BE2C (cell line): Measurements from ENCODE around the gene OR6J1.
"Not testable (repeated sequence)": the region's sequence is repeated elsewhere in the genome, so short reads cannot be mapped to it uniquely, and the experiment has no call there.

ENCODE experiments used
- DNase-seq: peaks from one replicate; pipeline ENCODE4 v3.0.0-alpha.2; 2020
- H3K27me3 ChIP-seq: fragments of 250-450 bp; sonication (Bioruptor Pico); 2 replicates; pipeline ENCODE4 v1.5.1; 2020; ENCODE audit warnings: mild to moderate bottlenecking
- H3K36me3 ChIP-seq: fragments of 250-450 bp; sonication (Bioruptor Pico); 2 replicates; pipeline ENCODE4 v1.5.1; 2020; ENCODE audit warnings: mild to moderate bottlenecking
- H3K4me1 ChIP-seq: fragments of 250-450 bp; sonication (Bioruptor Pico); 2 replicates; pipeline ENCODE4 v1.5.1; 2020
- H3K4me3 ChIP-seq: 2 replicates; pipeline ENCODE4 v1.5.1; 2011; ENCODE audit warnings: low read depth, low read length
- H3K9me3 ChIP-seq: fragments of 250-450 bp; sonication (Bioruptor Pico); 2 replicates; pipeline ENCODE4 v1.5.1; 2020
- TF ChIP-seq, protein P1 (sequence below): IDR thresholded peaks from 2 replicates; pipeline ENCODE4 v1.5.1; 2012; ENCODE audit warnings: mild to moderate bottlenecking, low read depth, low read length

Gene OR6J1

DNA sequence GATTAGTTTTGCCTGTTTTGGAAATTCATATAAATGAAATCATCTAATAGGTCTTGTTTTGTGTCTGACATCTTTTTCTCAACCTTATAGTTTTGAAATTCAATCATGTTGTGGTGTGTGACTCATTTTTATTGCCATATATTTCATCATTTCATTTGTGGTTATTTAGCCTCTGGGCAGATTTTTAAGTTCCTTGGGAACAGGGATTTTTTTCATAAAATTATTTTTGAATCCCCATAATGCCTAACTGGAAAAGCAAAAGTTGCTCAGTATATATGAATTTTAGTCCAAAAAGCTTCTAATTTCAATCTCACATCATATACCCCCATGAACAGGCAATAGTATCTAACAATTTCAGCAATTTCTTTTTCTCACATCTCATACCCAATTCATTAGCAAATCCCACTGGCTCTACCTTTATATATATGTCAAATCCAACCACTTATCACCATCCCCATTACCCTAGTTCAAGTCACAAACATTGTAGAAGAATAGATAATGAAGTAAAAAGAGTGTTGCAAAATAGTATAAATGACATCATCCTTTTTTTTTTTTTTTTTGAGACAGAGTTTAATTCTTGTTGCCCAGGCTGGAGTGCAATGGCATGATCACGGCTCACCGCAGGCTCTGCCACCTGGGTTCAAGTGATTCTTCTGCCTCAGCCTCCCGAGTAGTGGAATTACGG lies 2.6 kb upstream of the OR6J1 start:
- DNase-seq: no peak
- no peaks in the 10 kb centered on the region for H3K9me3 ChIP-seq
- no peak overlapping the region for H3K4me3 ChIP-seq
- H3K36me3 ChIP-seq: no peaks in the 10 kb centered on the region
- no peaks in the 10 kb centered on the region for H3K4me1 ChIP-seq
- TF ChIP-seq, protein P1, sequence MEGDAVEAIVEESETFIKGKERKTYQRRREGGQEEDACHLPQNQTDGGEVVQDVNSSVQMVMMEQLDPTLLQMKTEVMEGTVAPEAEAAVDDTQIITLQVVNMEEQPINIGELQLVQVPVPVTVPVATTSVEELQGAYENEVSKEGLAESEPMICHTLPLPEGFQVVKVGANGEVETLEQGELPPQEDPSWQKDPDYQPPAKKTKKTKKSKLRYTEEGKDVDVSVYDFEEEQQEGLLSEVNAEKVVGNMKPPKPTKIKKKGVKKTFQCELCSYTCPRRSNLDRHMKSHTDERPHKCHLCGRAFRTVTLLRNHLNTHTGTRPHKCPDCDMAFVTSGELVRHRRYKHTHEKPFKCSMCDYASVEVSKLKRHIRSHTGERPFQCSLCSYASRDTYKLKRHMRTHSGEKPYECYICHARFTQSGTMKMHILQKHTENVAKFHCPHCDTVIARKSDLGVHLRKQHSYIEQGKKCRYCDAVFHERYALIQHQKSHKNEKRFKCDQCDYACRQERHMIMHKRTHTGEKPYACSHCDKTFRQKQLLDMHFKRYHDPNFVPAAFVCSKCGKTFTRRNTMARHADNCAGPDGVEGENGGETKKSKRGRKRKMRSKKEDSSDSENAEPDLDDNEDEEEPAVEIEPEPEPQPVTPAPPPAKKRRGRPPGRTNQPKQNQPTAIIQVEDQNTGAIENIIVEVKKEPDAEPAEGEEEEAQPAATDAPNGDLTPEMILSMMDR: no peak
- peaks cover 8% of the 10 kb centered on the region; the same call in 1 of the 2 replicates for H3K27me3 ChIP-seq

DNA sequence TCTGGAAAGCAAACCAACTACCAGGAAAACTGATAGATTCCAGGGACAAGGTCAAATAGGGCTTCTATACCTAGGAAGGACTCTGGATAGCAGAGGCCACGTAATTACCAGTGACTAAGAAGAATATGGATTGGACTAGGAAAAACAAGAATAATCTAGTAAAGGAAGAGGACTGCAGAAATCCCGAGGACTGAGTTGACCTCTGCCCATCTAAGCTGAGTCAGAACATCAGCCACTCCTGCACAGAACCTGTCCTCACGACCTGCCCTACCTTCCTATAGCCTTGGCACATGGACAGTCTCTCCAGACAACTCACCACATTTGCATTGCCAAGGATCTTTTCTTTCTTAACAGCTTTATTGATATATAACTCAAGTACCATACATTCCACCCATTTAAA lies 2.3 kb downstream of the OR6J1 start:
- DNase-seq: no peak
- Histone ChIP-seq H3K27me3 (no peaks in the 10 kb centered on the region; the same call in 1 of the 2 replicates), H3K4me1 (no peaks in the 10 kb centered on the region), H3K9me3 (no peaks in the 10 kb centered on the region), H3K36me3 (no peaks in the 10 kb centered on the region), H3K4me3 (no peak overlapping the region)
- TF ChIP-seq, protein P1: no peak

DNA sequence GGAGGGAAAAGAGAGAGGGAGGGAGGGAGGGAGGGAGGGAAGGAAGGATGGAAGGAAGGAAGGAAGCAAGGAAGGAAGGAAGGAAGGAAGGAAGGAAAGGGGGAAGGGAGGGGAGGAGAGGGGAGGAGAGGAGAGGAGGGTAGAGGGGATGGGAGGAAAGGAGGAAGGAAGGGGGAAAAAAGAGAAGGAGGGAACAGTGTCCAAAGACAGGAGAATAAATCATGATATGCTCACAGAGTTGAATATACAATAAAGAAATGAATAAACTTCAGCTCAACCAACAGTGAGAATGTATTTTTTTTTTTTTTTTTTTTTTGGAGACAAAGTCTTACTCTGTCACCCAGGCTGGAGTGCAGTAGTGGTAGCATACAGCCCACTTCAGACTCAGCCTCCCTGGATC lies 4.0 kb downstream of the OR6J1 start:
- no peaks in the 10 kb centered on the region for H3K4me1 ChIP-seq
- no peaks in the 10 kb centered on the region for H3K36me3 ChIP-seq
- TF ChIP-seq, protein P1: no peak
- H3K4me3 ChIP-seq: no peak overlapping the region
- H3K27me3 ChIP-seq: peaks cover 3% of the 10 kb centered on the region; the same call in 1 of the 2 replicates
- no peaks in the 10 kb centered on the region for H3K9me3 ChIP-seq
- DNase-seq: no peak

GRCh38 chr14:22635980-22636379 lies 8.2 kb downstream of the OR6J1 start:
- H3K9me3 ChIP-seq, H3K4me3 ChIP-seq, H3K4me1 ChIP-seq, DNase-seq, H3K36me3 ChIP-seq: not testable (repeated sequence)
- H3K27me3 ChIP-seq: peaks cover 14% of the 10 kb centered on the region

- Histone ChIP-seq H3K27me3 (peaks cover 22% of the 10 kb centered on the region), H3K9me3 (no peaks in the 10 kb centered on the region), H3K36me3 (no peaks in the 10 kb centered on the region), H3K4me3 (no peak overlapping the region), H3K4me1 (no peaks in the 10 kb centered on the region)
- DNase-seq: no peak
- TF ChIP-seq, protein P1: no peak
Measured at GRCh38 chr14:22634233-22634900, 9.8 kb downstream of the OR6J1 start.

- H3K4me1 ChIP-seq: no peaks in the 10 kb centered on the region
- no peaks in the 10 kb centered on the region for H3K9me3 ChIP-seq
- TF ChIP-seq, protein P1: no peak
- H3K4me3 ChIP-seq: no peak overlapping the region
- H3K27me3 ChIP-seq: peaks cover 51% of the 10 kb centered on the region
- no peaks in the 10 kb centered on the region for H3K36me3 ChIP-seq
- DNase-seq: no peak
Measured at GRCh38 chr14:22630486-22630885, 13.7 kb downstream of the OR6J1 start.
